Measurements from ENCODE around the gene COASY.

COASY gene

DNA sequence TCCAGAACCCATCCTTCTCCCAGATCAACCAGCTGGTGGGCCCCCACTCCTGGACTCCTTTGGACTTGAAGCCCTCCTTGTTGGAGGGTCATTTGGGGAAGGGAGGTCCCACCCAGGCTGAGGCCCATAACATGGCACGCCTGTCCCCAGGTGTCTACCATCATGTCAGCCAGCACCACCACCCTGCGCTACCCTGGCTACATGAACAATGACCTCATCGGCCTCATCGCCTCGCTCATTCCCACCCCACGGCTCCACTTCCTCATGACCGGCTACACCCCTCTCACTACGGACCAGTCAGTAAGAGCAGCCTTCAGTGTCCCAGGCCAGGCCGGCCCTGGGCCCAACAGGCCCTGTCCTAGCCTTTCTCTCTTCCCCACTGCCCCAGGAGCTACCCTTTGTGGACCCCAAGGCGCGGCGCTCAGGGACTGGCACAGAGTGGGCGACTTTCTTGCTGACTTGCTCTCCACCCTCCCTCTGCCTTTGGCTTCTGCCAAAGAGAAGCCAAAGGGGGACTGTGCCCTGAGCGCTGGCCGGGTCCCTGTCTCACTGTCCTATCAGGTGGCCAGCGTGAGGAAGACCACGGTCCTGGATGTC is 51.8 kb downstream of the COASY start:
- no peak for DNase-seq (ENCODE audit: low read depth)
